Ammon's horn (tissue), 1 donor: Measurements from ENCODE around the gene TRIM61.
A peak's percentile ranks its signal among the peaks of the same experiment; 100 is the strongest.
"Not testable (repeated sequence)": the region's sequence is repeated elsewhere in the genome, so short reads cannot be mapped to it uniquely, and the experiment has no call there.

ENCODE experiments used
- DNase-seq: peaks from one replicate; pipeline ENCODE4 v3.0.0-alpha.2; 2016; ENCODE audit warnings: low spot score

The TRIM61 gene

DNA sequence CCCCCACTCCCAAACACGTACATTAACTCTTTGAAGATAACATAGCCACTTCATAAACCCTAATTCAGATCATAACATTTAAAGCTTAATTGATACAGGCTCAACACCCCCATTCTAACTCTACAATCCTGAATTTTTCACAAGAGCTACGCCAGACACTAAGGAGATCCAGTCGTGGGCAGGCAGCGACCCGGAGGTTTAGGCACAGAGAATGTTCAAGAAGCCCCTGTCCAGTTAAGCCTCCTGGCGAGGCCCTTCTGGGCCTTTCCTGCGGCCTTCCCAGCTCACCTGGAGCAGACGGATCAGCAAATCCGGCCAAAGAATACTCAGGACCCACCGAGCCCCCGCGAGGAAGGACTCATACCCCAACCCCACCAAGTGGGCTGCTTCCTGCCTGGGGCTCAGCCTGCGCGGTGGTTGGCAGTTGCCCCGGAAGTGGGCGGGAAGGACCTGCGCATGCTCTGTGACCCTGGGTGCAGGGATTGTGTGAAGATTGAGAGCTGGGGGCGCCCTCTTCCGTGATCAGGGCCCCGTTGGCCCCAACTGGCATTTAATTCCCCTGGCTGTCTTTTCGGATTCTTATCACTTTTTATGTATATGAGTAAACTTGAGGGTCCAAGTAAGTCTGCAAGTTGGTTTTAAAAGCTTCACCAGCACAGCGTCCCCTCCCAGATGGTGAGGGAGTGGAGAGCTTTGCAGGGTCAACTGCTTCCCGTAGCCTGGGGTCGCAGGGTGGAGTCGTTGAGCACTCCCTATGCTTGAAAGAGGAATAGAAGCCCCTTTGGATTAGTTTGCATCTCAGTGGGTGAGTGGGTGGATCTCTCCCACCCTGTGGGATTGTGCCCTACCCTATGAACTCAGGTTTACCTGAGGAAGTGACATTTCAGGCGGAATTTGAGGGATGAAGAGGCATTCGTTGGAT lies at the start of gene TRIM61:
TSS of gene TRIM61 (minus strand) at position 415 of the 922 bp plus-strand sequence. CDS start 7,655 bp downstream, outside the sequence.
- DNase-seq = peak; percentile 50

DNA sequence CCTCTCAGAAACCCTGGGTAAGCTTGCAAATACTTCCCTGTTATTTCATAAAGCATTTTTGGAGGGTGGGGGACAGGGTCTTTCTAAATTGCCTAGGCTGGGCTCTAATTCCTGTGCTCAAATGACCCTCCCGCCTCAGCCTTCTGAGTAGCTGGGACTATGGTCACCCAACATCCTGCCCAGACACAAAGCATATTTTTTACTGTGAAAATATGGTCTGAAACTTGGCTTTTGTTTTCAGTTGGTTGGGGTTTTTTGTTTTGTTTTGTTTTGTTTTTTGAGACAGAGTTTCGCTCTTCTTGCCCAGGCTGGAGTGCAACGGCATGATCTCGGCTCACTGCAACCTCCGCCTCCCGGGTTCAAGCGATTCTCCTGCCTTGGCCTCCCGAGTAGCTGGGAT lies 48.3 kb upstream of the TRIM61 start:
- DNase-seq = not testable (repeated sequence)

DNA sequence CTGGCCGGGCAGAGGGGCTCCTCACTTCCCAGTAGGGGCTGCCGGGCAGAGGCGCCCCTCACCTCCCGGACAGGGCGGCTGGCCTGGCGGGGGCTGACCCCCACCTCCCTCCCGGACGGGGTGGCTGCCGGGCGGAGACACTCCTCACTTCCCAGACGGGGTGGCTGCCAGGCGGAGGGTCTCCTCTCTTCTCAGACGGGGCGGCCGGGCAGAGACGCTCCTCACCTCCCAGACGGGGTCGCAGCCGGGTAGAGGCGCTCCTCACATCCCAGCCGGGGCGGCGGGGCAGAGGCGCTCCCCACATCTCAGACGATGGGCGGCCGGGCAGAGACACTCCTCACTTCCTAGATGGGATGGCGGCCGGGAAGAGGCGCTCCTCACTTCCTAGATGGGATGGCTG lies 42.5 kb upstream of the TRIM61 start:
- DNase-seq = not testable (repeated sequence)

DNA sequence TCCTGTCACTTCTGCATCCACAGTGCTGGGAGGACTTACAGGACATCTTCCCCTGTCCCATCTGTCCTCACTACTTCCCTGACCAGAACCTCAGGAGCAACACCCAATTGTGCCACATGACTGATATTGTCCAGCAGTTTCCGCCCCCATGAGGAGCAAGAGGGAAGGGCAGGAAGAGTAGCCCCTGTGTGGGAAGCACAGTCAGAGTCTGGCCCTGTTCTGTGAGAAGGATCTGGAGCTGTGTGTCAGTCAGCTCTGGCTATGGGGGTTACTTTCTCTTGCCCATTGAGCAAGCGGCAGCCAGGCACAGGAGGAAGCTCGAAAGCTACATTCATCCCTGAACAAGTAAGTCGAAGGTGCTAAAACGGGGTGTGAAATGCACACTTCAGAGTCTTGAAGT lies 39.5 kb upstream of the TRIM61 start:
- DNase-seq = no peak

DNA sequence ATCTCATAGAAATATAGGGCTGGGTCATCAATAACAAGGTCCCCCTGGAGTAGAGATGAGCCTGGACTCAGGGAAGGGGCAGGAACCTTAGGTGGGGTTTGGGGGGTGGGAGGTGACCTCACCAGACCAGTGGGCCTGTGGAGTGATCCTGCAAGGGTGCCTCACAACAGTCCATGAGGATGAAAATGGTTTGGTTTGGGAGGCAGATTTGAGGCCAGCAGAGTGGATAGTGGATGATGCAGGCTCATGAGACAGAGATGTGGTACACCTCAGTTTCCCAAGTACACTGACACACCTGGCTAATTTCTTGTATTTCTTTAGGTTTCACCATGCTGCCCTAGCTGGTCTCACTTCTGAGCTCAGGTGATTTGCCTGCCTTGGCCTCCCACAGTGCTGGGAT lies 36.2 kb upstream of the TRIM61 start:
- no peak for DNase-seq

DNA sequence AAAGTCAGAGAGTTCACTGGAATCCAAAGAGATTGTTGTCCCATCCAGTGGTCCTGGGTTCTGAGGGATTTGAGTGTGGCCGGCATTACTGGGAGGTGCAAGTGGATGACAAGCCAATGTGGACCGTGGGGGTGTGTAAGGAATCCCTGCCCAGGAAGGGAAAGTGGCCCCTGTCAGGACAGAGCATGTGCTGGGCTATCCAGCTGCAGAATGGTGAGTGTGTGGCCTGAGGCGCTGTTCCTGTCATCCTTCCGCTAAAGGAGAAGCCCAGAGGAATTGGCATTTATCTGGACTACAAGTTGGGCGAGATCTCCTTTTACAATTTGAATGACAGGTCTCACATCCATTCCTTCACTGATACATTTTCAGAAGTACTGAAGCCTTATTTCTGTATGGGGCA lies 33.9 kb upstream of the TRIM61 start:
- DNase-seq = no peak

DNA sequence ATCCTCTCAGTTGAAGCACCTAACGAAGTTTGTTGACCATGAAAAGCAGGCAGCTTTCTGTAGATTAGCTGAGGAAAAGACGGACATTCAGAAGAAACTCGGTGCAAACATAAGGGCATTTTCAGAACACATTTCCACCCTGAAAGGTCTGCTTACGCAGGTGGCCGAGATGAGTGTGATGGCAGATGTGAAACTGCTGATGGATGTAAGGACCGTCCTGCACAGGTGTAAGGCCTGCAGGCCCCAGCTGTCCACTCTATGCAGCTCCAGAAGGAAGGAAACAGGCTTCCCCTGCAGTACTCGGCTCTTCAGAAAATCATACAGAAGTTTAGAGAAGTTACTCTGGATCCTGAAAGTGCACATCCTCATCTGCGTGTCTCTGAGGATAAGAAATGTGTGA lies 33.5 kb upstream of the TRIM61 start:
- DNase-seq = no peak

DNA sequence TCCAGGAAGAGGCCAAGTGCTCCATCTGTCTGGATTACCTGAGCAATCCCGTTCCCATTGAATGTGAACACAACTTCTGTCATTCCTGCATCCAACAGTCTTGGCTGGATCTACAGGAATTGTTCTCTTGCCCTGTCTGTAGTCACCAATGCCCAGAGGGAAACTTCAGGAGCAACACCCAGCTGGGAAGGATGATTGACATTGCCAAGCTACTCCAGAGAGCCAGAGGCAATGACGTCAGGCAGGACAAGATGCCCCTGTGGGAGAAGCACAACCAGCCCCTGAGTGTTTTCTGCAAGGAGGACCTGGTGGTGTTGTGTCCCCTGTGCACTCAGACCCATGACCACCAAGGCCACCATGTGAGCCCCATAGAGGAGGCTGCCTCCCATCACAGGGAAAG lies 33.0 kb upstream of the TRIM61 start:
- no peak for DNase-seq

DNA sequence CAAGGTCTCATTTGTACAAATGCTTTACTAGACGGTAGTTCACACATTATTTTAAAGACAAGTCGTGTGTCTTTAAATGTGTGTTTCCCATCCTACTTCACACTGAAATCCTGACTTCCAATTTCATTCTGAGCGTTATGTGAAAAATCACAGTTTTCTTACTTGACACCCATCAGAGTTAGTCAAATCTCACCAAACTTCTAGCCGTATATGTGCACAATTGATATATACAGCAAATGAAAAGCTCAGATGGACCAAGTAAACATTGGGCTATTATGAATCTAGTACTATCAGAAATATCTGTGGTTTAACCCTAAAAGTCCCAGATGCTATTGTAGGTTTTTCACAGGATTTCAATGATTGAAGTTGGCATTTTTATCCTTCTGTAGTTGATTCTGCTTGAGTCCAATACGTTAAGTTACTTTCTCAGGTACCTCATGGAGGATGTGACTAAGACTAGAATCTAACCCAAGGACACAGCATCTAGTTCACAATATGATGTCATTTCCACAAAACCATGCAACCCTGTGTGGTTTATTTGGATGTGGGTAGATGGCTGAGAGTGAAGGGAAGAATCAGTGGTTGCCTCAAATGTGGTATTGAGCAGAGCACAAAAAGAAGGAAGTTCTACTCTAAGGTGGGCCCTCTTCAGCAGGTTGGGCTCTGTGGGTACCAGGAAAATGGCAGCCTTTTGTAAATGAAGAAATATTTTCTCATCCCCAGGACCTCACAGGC lies 32.2 kb upstream of the TRIM61 start:
- DNase-seq = no peak

DNA sequence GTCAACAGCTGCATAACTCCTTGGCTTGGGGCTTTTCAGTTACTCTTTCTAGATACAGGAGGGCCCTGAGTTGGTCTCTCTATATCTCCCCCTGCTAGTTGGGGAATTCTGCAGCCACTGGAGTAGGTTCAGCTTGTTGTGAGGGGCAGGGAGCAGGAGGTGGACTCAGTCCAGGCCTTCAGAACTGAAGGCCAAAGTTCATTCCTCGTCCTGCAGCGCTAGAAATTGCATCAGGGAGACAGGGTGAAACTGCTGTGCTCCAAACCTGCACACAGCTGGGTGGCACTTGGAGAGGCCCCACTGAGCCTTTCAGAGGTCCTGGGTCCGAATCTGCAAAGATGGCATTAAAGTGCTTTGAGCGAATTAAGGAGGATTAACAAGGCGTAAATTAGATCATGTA lies 29.4 kb upstream of the TRIM61 start:
- DNase-seq = no peak

DNA sequence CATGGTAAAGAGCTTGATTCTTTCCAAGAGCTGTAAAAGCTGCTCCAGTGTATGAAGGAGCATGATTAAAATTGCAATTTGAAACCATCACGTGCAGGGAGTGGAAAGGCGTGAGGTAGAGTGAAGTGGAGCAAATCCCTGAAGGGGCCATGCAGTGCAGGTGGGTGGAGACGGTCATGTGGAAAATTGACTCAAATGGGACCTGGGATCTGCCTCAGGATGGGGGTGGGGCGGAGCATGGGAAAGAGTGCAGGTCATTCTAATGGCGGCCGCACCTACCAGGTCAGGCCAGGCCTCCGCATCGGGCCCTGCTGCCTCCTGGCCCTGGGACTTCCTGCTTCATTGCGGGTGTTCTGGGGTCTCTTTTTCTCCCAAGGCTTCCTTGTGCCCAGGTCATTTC lies 29.0 kb upstream of the TRIM61 start:
- no peak for DNase-seq

DNA sequence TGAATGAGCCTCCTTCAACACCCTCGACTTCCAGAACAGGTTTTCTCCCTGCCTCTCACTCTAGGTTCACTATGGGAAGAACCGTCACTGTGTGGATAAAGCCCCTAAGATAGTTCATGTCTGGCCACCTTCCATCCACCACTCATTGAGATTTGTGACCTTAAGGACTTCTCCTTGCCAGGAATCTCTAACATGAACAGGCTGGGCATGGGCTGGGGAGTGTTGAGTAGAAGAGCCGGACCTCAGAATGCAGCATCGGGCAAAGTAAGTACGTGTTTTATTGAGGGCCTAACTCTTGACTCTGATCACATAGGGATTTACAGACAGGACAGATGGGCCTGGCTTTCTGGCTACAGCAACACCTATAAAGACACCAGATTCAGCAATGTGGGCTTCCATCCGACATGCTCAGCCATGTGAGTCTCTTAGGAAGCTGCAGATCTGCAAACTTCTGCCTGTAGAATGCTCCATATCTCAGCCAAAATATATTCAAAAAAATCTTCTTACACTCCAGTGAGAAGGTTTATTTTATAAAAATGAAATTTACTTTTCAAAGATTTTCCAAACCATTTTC lies 28.0 kb upstream of the TRIM61 start:
- no peak for DNase-seq

DNA sequence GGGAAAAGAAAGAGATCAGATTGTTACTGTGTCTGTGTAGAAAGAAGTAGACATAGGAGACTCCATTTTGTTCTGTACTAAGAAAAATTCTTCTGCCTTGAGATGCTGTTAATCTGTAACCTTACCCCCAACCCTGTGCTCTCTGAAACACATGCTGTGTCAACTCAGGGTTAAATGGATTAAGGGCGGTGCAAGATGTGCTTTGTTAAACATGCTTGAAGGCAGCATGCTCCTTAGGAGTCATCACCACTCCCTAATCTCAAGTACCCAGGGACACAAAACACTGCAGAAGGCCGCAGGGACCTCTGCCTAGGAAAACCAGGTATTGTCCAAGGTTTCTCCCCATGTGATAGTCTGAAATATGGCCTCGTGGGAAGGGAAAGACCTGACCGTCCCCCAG lies 24.5 kb upstream of the TRIM61 start:
- DNase-seq = not testable (repeated sequence)

DNA sequence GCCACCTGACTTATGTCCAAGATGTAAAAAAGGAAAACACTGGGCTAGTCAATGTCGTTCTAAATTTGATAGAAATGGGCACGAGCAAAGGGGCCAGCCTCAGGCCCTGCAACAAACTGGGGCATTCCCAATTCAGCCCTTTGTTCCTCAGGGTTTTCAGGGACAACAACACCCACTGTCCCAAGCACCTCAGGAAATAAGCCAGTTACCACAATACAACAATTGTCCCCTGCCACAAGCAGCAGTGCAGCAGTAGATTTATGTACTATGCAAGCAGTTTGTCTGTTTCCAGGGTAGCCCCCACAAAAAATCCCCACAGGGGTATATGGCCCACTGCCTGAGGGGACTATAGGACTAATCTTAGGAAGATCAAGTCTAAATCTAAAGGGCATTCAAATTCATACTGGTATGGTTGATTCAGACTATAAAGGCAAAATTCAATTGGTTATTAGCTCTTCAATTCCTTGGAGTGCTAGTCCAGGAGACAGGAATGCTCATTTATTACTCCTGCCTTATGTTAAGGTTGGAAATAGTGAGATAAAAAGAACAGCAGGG lies 21.1 kb upstream of the TRIM61 start:
- DNase-seq = peak; percentile 64

DNA sequence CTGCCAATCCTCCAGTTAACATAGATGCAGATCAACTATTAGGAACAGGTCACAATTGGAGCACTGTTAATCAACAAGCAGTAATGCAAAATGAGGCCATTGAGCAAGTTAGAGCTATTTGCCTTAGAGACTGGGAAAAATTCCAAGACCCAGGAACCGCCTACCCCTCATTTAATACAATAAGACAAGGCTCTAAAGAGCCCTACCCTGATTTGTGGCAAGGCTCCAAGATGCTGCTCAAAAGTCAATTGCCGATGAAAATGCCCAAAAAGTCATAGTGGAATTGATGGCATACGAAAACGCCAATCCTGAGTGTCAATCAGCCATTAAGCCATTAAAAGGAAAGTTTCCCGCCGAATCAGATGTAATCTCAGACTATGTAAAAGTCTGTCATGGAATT lies 20.5 kb upstream of the TRIM61 start:
- DNase-seq = peak; percentile 58

DNA sequence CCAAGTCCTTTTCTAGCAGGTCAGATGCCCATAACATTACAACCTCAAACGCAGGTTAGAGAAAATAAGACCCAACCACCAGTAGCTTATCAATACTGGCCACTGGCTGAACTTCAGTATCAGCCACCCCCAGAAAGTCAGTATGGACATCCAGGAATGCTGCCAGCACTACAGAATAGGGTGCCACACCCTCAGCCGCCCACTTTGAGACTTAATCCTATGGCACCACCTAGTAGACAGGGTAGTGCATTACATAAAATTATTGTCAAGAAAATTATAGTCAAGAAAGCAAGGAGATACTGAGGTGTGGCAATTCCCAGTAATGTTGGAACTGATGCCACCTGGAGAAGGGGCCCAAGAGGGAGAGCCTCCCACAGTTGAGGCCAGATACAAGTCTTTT lies 19.9 kb upstream of the TRIM61 start:
- DNase-seq = no peak

DNA sequence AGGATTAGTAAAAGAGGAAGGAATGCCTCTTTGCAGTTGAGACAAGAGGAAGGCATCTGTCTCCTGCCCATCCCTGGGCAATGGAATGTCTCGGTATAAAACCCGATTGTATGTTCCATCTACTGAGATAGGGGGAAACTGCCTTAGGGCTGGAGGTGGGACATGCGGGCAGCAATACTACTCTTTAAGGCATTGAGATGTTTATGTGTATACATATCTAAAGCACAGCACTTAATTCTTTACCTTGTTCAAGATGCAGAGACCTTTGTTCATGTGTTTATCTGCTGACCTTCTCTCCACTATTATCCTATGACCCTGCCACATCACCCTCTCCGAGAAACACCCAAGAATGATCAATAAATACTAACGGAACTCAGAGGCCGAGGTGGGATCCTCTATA lies 18.7 kb upstream of the TRIM61 start:
- not testable (repeated sequence) for DNase-seq

DNA sequence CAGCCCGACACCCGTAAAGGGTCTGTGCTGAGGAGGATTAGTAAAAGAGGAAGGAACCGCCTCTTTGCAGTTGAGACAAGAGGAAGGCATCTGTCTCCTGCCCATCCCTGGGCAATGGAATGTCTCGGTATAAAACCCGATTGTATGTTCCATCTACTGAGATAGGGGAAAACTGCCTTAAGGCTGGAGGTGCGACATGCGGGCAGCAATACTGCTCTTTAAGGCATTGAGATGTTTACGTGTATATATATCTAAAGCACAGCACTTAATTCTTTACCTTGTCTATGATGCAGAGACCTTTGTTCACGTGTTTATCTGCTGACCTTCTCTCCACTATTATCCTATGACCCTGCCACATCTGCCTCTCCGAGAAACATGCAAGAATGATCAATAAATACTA lies 13.3 kb upstream of the TRIM61 start:
- not testable (repeated sequence) for DNase-seq

DNA sequence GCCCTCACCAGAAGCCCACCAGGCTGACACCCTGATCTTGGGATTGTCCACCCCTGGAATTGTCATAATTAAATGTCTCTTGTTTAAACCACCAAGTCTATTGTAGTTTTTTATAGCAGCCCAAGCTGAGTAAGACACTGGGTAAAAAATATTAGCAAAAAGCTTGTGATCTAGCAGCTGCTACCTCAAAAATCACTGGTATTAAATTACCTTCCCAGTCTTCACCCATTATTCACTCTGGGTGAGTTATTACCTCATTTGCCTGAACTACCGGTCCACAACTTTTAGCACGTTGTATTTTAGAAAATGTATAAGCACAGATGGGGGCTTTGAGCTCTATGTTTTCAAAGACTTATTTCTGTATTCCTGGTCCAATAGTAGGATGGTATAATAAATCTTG lies 12.0 kb upstream of the TRIM61 start:
- no peak for DNase-seq

DNA sequence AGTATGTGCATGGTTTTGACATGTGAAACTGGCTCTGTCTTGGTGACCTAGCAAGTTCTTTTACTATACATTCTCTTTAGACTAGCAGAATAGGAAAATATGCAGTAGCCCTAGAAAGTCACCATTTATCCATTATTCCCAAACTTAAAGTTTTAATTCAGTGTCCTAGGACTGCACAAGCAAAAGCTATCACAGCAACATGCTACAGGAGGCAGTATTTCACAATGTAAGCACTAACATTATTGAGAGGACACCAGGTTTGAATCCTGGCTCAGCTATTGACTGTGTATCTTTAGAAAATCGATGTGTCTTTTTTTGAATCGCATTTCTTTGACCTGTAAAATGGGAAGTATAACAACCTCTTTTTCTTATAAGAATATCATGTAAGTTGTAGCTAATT lies 5.5 kb downstream of the TRIM61 start:
- not testable (repeated sequence) for DNase-seq

DNA sequence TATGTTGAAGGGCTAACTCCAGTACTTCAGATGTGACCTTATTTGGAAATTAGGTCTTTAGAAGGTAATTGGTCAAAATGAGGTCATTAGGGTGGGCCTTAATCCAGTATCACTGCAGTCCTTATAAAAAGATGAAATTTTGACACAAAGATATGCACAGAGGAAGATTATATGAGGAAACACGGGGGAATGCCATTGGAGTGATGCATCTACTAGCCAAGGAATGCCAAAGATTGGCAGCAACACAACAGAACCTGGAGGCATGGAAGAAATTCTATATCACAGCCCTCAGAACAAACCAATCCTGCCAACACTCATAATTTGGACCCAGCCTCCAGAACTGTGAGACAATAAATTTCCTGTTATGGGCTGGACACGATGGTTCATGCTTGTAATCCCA lies 17.6 kb downstream of the TRIM61 start:
- no peak for DNase-seq

DNA sequence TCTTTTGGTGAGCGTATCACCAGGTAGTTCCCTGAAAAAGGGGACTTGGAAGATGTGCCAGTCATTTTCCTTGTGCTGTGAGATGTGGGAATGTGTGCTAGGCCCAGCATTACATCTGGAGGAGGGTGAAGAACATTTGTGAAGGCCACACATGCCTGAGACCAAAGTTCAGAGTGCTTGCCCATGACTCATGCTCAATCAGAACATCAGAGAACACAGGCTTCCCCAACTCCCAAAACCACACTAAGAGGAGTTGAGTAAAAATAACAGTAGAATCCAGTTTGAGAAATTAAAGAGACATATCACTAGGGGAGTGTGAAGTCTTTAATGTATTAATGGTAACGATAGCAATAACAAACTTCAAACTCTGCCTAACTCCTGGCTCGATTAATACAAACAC lies 18.0 kb downstream of the TRIM61 start:
- DNase-seq = not testable (repeated sequence)
